ENCODE measurements around the gene THRB.
A peak's percentile ranks its signal among the peaks of the same experiment; 100 is the strongest.

Gene THRB

GRCh38 chr3:24510030-24510648 lies 15.5 kb upstream of the THRB start:
- no peak for DNase-seq

DNA sequence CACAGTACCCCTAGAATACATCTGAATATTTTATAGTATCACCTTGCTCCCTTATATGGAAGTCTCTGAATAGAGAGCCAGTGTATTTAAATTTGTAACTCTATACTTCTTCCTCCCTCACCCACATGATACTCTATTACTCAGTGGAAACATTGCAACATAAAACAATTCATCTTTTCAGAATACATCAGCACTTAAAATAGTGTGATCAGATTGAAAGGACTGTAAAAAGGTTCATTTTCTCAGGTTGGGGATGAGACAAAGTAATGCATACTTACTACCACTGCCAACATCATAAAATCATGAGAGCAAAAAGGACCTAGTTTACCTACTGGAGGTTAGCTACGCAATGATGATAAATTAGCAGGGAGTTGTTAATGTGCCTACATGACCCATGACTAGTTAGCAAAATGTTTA lies 13.8 kb upstream of the THRB start:
- no peak for DNase-seq

GRCh38 chr3:24507776-24508422 lies 13.2 kb upstream of the THRB start:
- no peak for DNase-seq

DNA sequence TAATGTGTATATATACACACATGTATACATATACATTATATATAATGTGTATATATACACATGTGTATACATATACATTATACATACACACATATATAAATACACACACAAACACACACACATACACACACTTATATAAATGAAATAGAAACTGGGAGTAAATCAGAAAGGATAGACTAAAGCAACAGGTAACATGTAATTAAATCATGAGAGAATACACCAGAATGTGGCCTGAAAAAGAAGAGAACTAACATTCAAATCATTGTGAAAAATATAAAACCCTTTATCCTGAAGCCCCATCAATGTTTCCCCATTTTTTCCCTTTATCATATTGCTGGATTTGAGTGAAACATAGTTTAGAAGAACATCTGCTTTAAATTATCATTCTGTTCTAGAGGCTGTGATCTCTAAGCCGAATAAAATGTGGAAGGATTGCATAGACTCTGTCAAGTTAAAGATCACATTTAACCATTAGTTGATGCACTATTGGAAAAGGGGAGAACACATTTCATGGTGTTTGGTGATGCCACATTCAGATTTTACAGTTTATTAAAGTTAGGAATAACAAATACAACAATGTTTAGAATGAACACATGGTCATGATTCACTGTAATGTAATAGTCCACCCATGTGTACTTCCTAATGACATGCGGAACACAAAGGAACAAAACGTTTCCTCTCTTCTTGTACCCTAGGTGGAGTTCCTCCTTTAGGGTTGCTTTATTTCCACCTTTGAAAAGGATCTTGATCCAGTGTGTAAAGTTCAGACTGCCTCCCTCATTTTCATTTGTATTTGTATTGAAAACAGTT lies 12.5 kb upstream of the THRB start:
- no peak for DNase-seq

- no peak for DNase-seq
These were observed 11.3 kb upstream of the THRB start for GRCh38 chr3:24505691-24506550.

DNA sequence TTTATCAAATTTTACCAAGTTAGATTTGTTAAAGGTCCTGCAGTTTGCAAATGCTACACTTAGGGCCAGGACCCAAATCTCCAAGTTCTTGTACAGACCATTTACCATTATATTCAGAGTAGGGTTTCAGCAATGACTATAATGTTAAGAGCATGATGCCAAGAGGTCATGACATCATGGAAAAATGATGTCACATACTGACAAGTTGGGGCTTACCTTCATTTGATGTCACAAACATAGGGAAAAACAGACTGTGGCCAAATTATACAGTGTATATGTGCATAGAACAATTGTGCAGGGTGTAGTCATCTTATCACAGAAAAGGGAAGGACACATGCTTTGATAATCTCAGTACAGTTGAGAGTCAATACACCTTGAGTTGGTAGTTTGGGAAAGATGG lies 10.1 kb upstream of the THRB start:
- DNase-seq: no peak

- DNase-seq: no peak
These were observed 9.0 kb upstream of the THRB start for GRCh38 chr3:24503616-24504113.

DNA sequence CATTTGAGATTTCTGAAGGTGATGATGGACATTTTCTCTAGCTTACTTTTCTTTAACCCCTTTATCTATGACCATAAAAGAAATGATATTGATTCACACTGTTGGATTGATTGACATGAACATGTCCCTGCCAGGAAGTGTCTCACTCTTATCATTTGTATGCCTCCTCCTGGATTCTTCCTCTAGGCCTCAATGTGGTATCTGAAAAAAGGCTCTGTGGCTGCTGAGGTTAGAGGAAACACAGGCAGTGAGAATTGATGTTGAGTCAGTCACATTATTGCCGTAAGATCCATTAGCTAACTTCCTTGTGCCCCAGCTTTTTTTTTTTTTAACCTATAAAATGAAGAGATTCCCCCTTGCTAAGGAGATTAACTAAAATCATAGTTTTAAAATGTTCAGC lies 8.0 kb upstream of the THRB start:
- DNase-seq: no peak

DNA sequence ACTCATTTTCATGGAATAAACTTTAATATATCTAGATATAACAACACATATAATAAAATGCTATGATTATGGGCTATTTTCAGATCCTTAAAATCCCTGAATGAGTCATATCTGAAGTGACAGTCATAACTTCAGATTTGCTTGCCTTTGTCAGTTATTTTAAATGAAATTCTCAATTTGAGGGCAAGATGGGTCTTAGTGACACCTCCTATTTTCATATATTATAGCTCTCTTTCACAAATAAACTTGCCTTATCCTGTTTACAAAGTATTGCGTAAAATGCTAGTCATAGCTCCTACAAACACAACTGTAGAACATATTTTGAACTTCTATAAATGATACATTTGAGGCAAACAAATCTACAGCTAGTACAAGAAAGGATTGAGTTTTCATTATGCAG lies 6.2 kb upstream of the THRB start:
- no peak for DNase-seq

GRCh38 chr3:24499991-24500390 lies 5.3 kb upstream of the THRB start:
- no peak for DNase-seq

- no peak for DNase-seq
These were observed 4.1 kb upstream of the THRB start for GRCh38 chr3:24498796-24499195.

DNA sequence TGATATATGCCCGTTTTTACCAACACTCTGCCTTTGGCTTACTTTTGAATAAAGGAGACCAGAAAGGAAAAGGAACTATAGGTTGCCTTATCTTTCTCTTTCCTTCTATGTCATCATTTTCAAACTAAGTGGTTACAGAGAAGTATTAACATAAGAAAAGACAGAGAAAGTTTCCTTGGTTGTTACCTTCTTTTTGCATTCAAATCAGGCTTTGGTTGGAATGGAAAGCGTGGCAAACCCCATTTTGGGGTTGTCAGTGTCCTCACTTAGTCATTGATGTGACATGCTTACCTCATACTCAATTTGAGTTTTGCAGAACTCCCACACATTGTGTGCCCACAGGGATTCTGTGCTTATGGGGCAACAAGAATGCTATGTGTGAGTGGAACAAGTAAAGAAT lies 3.7 kb upstream of the THRB start:
- DNase-seq: no peak

DNA sequence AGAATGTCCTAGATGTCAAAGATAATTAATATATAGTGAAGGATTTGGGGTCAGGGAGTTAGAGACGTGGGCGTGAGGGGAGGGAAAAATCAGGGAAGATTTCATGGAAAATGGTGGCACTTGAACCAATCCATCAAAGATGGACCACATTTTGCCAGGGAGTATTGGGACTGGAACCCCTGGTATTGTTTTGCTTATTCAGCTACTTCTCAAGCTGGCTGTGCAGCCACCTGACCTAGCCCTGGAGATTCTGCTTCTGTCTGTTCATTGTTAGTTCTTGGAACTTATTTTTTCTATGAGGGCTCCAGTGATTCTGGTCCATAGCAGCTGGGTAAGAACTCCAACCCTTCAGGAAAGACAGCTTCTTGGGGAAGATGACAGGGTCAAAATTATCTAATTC lies 3.3 kb upstream of the THRB start:
- DNase-seq: no peak

- peak; percentile 39 for DNase-seq
These were observed 2.2 kb upstream of the THRB start for GRCh38 chr3:24496529-24497482.

GRCh38 chr3:24495326-24495994 lies 810 bp upstream of the THRB start:
- DNase-seq: no peak

GRCh38 chr3:24493746-24494617 lies 668 bp downstream of the THRB start:
- DNase-seq: no peak

DNA sequence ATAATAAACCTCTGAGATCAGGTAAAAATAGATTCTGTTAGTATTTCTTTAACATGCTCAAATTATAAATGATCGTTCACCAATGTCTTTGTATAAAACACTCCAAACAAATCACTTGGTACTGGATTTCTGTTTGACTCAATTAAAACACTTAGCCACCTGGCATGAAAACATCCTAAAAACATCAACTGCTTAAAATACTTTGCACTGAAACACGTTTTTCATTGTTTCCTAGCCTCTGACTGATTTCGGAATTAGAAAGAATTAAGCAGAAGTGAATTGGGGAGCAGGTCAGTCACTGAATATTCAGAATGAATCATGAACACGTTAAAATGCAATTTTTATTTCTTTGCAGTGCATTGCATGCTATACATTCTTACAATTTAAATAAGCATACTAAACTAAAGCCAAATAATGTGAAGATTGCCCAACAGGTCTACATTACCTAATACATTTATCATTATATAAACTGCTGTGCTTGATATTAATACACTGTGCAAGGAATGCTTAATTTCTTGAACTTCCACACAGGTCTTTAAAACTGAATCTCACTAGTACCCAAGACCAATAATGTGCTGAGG lies 1.6 kb downstream of the THRB start:
- no peak for DNase-seq

GRCh38 chr3:24490151-24490550 lies 4.5 kb downstream of the THRB start:
- no peak for DNase-seq

DNA sequence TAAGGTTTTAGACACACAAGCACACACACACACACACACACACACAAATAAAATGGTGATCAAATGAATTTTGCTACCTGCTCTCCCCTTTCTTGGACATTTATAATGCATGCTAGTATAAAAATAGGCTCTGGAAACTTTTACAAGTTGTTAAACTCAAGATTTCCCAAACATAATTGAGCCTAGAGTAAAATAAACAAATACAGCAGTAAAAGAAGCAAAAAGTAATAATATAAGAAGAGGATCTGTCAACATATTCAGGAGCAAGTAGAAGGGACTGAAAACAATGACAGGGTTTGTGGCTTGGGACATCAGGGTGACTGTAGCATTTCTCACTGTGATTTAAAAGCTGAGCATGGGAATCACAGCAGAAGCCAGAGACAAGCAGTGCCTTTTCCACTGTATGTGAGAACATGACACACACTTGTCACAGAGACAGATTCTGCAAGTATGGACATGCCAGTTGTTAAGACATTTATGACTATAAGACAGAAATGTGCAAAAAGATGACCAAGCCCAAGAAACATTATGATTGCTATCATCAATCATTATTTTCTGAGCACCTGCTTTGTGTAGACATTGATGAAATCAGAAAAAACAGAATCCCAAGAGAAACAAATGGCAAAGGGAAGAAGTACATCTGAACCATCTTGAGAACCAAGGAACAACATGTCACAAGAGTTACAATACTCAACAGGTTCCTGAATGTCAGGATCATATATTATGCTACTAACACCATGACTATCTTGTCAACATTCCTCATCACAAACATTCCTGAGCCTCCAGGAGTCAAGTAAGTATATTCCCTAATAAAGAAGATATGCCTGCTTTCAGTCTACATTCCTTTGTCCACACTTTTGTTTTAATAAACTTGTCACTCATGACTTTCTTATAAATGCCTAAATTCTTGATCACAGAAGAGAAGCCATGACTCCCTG lies 7.1 kb downstream of the THRB start:
- DNase-seq: no peak
